WTC11 (cell line): ENCODE measurements around the gene GSTT2B. TPM values are rescaled to one million over a fixed set of nuclear protein-coding genes. Genes with fewer than 3 reads are reported as not detected.
"Not testable (repeated sequence)": the region's sequence is repeated elsewhere in the genome, so short reads cannot be mapped to it uniquely, and the experiment has no call there.

ENCODE experiments used
- ATAC-seq: fragments of 200-7000 bp; cut with Tn5 transposase; 2 replicates; pipeline ENCODE4 v1.10.0; 2021; ENCODE audit warnings: mild to moderate bottlenecking, moderate library complexity
- CTCF ChIA-PET: fragments of 300-600 bp; sonication (Branson Sonifier 250); formaldehyde crosslinking; loops from one replicate; lab custom pipeline; 2021; ENCODE audit warnings: antibody characterized with exemption; lab: Charles Lee
- POLR2A ChIA-PET: fragments of 350-600 bp; sonication (Branson Sonifier 250); formaldehyde crosslinking; loops from one replicate; lab custom pipeline; 2021; ENCODE audit warnings: antibody characterized with exemption; lab: Charles Lee
- DNase-seq: peaks from one replicate; pipeline ENCODE4 v3.0.0; 2021; ENCODE audit warnings: low spot score
- H3K27ac Mint-ChIP-seq: 2 replicates; pipeline ENCODE4 v1.8.0; 2021; ENCODE audit warnings: mixed read lengths
- H3K27me3 Mint-ChIP-seq: 2 replicates; pipeline ENCODE4 v1.8.0; 2021; ENCODE audit warnings: low read depth, mild to moderate bottlenecking, moderate library complexity, mixed read lengths
- H3K36me3 Mint-ChIP-seq: 2 replicates; pipeline ENCODE4 v1.8.0; 2021; ENCODE audit warnings: mixed read lengths
- H3K4me1 Mint-ChIP-seq: 2 replicates; pipeline ENCODE4 v1.8.0; 2022; ENCODE audit warnings: mixed read lengths
- H3K4me3 Mint-ChIP-seq: 2 replicates; pipeline ENCODE4 v1.8.0; 2021; ENCODE audit warnings: mild to moderate bottlenecking, moderate library complexity, mixed read lengths
- H3K9me3 Mint-ChIP-seq: 2 replicates; pipeline ENCODE4 v1.8.0; 2021; ENCODE audit warnings: mixed read lengths
- ATF1 ChIP-seq: sonication (generic); formaldehyde crosslinking; IDR thresholded peaks from 2 replicates; pipeline ENCODE4 v1.8.1; 2023; ENCODE audit warnings: mild to moderate bottlenecking, moderate library complexity, missing genetic modification reagents
- CBFB ChIP-seq: sonication (generic); formaldehyde crosslinking; IDR thresholded peaks from 2 replicates; pipeline ENCODE4 v1.8.1; 2022; ENCODE audit warnings: mild to moderate bottlenecking, low read depth, missing genetic modification reagents
- CREB1 ChIP-seq: sonication (generic); formaldehyde crosslinking; IDR thresholded peaks from 2 replicates; pipeline ENCODE4 v1.8.0; 2023; ENCODE audit warnings: mild to moderate bottlenecking, missing genetic modification reagents
- CREM ChIP-seq: sonication (generic); formaldehyde crosslinking; IDR thresholded peaks from 2 replicates; pipeline ENCODE4 v1.8.1; 2022; ENCODE audit warnings: mild to moderate bottlenecking, missing genetic modification reagents, moderate library complexity
- EMX1 ChIP-seq: fragments of 250-450 bp; sonication (Bioruptor Pico); IDR thresholded peaks from 2 replicates; pipeline ENCODE4 v1.8.0; 2021; ENCODE audit warnings: mild to moderate bottlenecking
- ESRRA ChIP-seq: sonication (generic); formaldehyde crosslinking; IDR thresholded peaks from 2 replicates; pipeline ENCODE4 v1.8.1; 2022; ENCODE audit warnings: mild to moderate bottlenecking, missing genetic modification reagents, borderline replicate concordance
- FOXJ3 ChIP-seq: sonication (generic); formaldehyde crosslinking; IDR thresholded peaks from 2 replicates; pipeline ENCODE4 v1.9.0; 2021; ENCODE audit warnings: missing genetic modification reagents, mild to moderate bottlenecking, borderline replicate concordance
- GRHL2 ChIP-seq: fragments of 250-450 bp; sonication (Bioruptor Pico); IDR thresholded peaks from 2 replicates; pipeline ENCODE4 v1.8.0; 2022; ENCODE audit warnings: mild to moderate bottlenecking, moderate library complexity; ENCODE audit not compliant: insufficient replicate concordance, severe bottlenecking
- IRF2 ChIP-seq: sonication (generic); formaldehyde crosslinking; IDR thresholded peaks from 2 replicates; pipeline ENCODE4 v1.8.0; 2022; ENCODE audit warnings: low read depth, missing genetic modification reagents, borderline replicate concordance
- JUN ChIP-seq: sonication (generic); formaldehyde crosslinking; IDR thresholded peaks from 2 replicates; pipeline ENCODE4 v1.8.0; 2023; ENCODE audit warnings: mild to moderate bottlenecking, missing genetic modification reagents
- NFATC4 ChIP-seq: fragments of 250-450 bp; sonication (Bioruptor Pico); IDR thresholded peaks from 2 replicates; pipeline ENCODE4 v1.9.0; 2021; ENCODE audit warnings: mild to moderate bottlenecking
- NFYB ChIP-seq: sonication (generic); formaldehyde crosslinking; conservative IDR thresholded peaks from 2 replicates; pipeline ENCODE4 v1.8.0; 2022; ENCODE audit warnings: low read depth, missing genetic modification reagents
- OVOL2 ChIP-seq: fragments of 250-450 bp; sonication (Bioruptor Pico); IDR thresholded peaks from 2 replicates; pipeline ENCODE4 v1.9.0; 2021; ENCODE audit warnings: mild to moderate bottlenecking, borderline replicate concordance
- PRRX2 ChIP-seq: fragments of 250-450 bp; sonication (Bioruptor Pico); IDR thresholded peaks from 2 replicates; pipeline ENCODE4 v1.8.0; 2021; ENCODE audit warnings: mild to moderate bottlenecking
- RELA ChIP-seq: sonication (generic); formaldehyde crosslinking; IDR thresholded peaks from 2 replicates; pipeline ENCODE4 v1.8.1; 2022; ENCODE audit warnings: missing genetic modification reagents, mild to moderate bottlenecking, borderline replicate concordance
- TEAD4 ChIP-seq: sonication (generic); formaldehyde crosslinking; IDR thresholded peaks from 2 replicates; pipeline ENCODE4 v1.8.0; 2022; ENCODE audit warnings: mild to moderate bottlenecking, missing genetic modification reagents
- ZNF219 ChIP-seq: sonication (generic); formaldehyde crosslinking; IDR thresholded peaks from 2 replicates; pipeline ENCODE4 v1.8.0; 2023; ENCODE audit warnings: missing genetic modification reagents, mild to moderate bottlenecking, borderline replicate concordance
- ZNF317 ChIP-seq: sonication (generic); formaldehyde crosslinking; IDR thresholded peaks from 2 replicates; pipeline ENCODE4 v1.8.1; 2023; ENCODE audit warnings: low read depth, mild to moderate bottlenecking, moderate library complexity, missing genetic modification reagents, borderline replicate concordance
- total RNA-seq: library from RNA; stranded (reverse); gene quantifications from 3 replicates; pipeline ENCODE4 v1.2.3, GENCODE V29; 2021
- TF ChIP-seq, protein P1 (sequence below): sonication (generic); formaldehyde crosslinking; IDR thresholded peaks from 2 replicates; pipeline ENCODE4 v1.8.0; 2022; ENCODE audit warnings: mild to moderate bottlenecking, missing genetic modification reagents
- TF ChIP-seq, protein P2 (sequence below): sonication (generic); formaldehyde crosslinking; IDR thresholded peaks from 2 replicates; pipeline ENCODE4 v1.8.1; 2023; ENCODE audit warnings: mild to moderate bottlenecking, missing genetic modification reagents, moderate library complexity
- TF ChIP-seq, protein P3 (sequence below): sonication (generic); formaldehyde crosslinking; IDR thresholded peaks from 2 replicates; pipeline ENCODE4 v1.8.1; 2023; ENCODE audit warnings: mild to moderate bottlenecking, moderate library complexity, missing genetic modification reagents
- TF ChIP-seq, protein P4 (sequence below): fragments of 250-450 bp; sonication (Bioruptor Pico); IDR thresholded peaks from 2 replicates; pipeline ENCODE4 v1.8.0; 2021; ENCODE audit warnings: mild to moderate bottlenecking

The GSTT2B gene
- total RNA-seq, 1 experiment from 2014 or later: 16.6 TPM

DNA sequence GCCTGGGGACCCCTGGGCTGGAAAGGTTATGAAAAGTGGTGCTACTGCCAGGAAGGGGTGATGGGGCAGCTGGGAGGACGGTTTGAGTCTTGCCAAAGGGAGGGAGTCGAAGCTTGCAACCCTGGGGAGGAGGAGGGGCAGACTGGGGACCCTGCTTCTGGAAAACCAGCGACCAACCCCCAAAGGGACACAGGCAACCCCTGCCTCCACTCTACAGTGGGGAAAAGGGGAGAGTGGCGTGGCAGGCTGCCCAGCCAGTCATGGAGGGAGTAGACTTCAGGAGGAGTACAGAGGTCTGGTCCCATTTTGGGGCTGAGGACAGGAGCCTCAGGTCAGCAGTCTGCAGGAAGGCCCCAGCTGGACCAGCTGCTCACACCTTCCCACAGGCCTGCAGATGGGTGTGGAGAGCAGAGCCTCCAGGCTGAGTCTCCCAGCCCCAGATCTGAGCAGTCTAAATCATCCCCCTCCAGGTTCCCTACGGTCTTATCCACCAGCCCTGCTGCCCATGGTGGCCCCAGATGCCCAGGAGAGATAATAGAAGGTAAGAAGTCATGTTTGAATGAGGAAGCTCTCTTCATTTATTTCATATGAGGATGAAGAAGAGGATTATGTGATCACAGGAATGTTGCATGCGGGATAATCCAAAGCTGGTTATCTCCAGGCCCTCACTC lies 10.0 kb upstream of the GSTT2B start:
- no peaks in the 10 kb centered on the region for H3K9me3 Mint-ChIP-seq
- peaks cover 26% of the 10 kb centered on the region for H3K36me3 Mint-ChIP-seq
- TF ChIP-seq CREM (CRISPR knock-in tag) (no peak), RELA (CRISPR knock-in tag) (no peak), ESRRA (CRISPR knock-in tag) (no peak), NFYB (CRISPR knock-in tag) (no peak), NFATC4 (CRISPR knock-in tag) (0 out of 2 replicates have a peak, but pooled peaks have one; percentile 7), EMX1 (CRISPR knock-in tag) (0 out of 2 replicates have a peak, but pooled peaks have one; percentile 54)
- TF ChIP-seq, protein P1, sequence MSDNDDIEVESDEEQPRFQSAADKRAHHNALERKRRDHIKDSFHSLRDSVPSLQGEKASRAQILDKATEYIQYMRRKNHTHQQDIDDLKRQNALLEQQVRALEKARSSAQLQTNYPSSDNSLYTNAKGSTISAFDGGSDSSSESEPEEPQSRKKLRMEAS (CRISPR knock-in tag): no peak
- TF ChIP-seq, protein P2, sequence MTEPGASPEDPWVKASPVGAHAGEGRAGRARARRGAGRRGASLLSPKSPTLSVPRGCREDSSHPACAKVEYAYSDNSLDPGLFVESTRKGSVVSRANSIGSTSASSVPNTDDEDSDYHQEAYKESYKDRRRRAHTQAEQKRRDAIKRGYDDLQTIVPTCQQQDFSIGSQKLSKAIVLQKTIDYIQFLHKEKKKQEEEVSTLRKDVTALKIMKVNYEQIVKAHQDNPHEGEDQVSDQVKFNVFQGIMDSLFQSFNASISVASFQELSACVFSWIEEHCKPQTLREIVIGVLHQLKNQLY: no peak
- H3K27me3 Mint-ChIP-seq: no peaks in the 10 kb centered on the region
- H3K4me1 Mint-ChIP-seq: peaks cover 8% of the 10 kb centered on the region
- peak overlapping the region; percentile 11; the same call in 1 of the 2 replicates for H3K27ac Mint-ChIP-seq
- ATAC-seq: no peak
- POLR2A ChIA-PET: interaction anchor here (1.4 kb wide), 1 partner anchor 77 kb away, joined by 3 read pairs; the partner anchor contains the start of gene MIF
- CTCF ChIA-PET: interaction anchor here (0.6 kb wide), 1 partner anchor 186 kb away, joined by 3 read pairs; no protein-coding TSS in a partner anchor
- H3K4me3 Mint-ChIP-seq: no peak overlapping the region
- DNase-seq: no peak

DNA sequence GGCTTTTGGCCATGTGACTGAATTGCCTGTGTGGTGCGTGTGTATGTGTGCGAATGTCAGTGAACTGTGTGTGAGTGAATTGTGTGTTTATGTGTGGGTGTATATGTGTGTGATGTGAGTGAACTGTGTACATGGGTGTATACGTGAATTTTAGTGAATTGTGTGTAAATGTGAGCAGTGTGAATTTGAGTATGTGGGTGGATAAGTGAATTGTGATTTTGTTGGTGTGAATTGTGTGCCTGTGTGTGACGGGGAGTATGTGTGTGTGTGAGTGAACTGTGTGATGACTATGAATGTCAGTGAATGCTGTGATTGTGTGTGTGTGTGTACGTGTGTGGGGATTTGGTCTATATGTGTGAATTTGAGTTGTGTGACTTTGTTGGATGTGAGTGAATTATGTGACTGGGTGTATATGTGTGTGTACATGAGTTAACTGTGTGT lies 9.2 kb upstream of the GSTT2B start:
- DNase-seq (no peak), ATAC-seq (no peak)
- ChIA-PET CTCF (no interaction called here), POLR2A (interaction anchor here (1.4 kb wide), 1 partner anchor 76 kb away, joined by 3 read pairs; the partner anchor contains the start of gene MIF)
- Mint-ChIP-seq H3K4me3 (peak overlapping the region; percentile 2; the same call in 1 of the 2 replicates), H3K36me3 (peaks cover 26% of the 10 kb centered on the region), H3K9me3 (no peaks in the 10 kb centered on the region), H3K4me1 (peaks cover 8% of the 10 kb centered on the region), H3K27me3 (no peaks in the 10 kb centered on the region), H3K27ac (peak overlapping the region; percentile 2)
- TF ChIP-seq JUN (CRISPR knock-in tag) (no peak), ZNF317 (CRISPR knock-in tag) (no peak), CBFB (CRISPR knock-in tag) (no peak)
- TF ChIP-seq, protein P3, sequence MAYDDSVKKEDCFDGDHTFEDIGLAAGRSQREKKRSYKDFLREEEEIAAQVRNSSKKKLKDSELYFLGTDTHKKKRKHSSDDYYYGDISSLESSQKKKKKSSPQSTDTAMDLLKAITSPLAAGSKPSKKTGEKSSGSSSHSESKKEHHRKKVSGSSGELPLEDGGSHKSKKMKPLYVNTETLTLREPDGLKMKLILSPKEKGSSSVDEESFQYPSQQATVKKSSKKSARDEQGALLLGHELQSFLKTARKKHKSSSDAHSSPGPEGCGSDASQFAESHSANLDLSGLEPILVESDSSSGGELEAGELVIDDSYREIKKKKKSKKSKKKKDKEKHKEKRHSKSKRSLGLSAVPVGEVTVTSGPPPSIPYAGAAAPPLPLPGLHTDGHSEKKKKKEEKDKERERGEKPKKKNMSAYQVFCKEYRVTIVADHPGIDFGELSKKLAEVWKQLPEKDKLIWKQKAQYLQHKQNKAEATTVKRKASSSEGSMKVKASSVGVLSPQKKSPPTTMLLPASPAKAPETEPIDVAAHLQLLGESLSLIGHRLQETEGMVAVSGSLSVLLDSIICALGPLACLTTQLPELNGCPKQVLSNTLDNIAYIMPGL (CRISPR knock-in tag): no peak

DNA sequence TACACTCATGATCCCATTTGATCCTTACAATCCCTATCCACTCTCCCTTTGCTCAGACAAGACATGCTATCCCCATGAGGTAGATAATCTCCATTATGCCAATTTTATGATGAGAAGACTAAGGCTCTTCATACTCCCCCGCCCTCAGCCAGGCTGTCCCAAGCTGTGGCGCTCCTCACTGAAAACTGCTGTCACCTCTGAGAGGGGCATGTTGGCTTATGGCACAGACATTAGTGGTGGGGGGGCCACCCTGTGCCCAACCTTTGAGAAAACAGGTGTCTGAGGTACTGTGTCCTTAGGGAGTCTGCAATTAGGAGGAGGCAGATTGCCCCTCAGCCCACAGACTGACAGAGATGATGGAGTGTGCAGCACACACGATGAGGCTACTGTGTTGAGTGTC lies 8.1 kb upstream of the GSTT2B start:
- ChIA-PET CTCF (no interaction called here), POLR2A (no interaction called here)
- Mint-ChIP-seq H3K27ac (no peak overlapping the region), H3K4me3 (peak overlapping the region; percentile 36), H3K4me1 (peaks cover 8% of the 10 kb centered on the region), H3K27me3 (no peaks in the 10 kb centered on the region), H3K36me3 (peaks cover 26% of the 10 kb centered on the region), H3K9me3 (no peaks in the 10 kb centered on the region)
- TF ChIP-seq ZNF219 (CRISPR knock-in tag): no peak
- TF ChIP-seq GRHL2: no peak
- no peak for TF ChIP-seq OVOL2 (CRISPR knock-in tag)
- no peak for TF ChIP-seq ATF1 (CRISPR knock-in tag)
- TF ChIP-seq FOXJ3: no peak
- TF ChIP-seq TEAD4 (CRISPR knock-in tag): no peak
- TF ChIP-seq, protein P4, sequence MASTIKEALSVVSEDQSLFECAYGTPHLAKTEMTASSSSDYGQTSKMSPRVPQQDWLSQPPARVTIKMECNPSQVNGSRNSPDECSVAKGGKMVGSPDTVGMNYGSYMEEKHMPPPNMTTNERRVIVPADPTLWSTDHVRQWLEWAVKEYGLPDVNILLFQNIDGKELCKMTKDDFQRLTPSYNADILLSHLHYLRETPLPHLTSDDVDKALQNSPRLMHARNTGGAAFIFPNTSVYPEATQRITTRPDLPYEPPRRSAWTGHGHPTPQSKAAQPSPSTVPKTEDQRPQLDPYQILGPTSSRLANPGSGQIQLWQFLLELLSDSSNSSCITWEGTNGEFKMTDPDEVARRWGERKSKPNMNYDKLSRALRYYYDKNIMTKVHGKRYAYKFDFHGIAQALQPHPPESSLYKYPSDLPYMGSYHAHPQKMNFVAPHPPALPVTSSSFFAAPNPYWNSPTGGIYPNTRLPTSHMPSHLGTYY (CRISPR knock-in tag): no peak
- TF ChIP-seq CREB1 (CRISPR knock-in tag): no peak
- TF ChIP-seq ESRRA (CRISPR knock-in tag): no peak
- TF ChIP-seq PRRX2: no peak
- TF ChIP-seq IRF2 (CRISPR knock-in tag): no peak
- ATAC-seq (no peak), DNase-seq (no peak)

DNA sequence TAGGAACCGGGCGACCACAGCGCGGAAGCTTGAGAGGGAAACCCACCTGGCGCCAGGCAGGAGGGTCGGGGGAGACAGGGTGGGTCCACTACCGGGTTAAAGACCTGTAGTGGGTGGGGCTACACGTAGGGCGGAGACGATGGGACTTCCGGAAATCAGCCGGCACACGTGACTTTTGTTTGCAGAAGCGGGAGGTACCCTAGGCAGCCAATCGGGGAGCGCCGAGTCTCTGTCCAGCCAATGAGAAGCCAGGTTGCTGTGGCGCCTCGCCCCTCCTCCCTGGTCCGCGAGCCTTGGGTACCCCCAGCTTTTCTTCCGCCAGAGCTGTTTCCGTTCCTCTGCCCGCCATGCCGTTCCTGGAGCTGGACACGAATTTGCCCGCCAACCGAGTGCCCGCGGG lies 5.6 kb upstream of the GSTT2B start, which contains the start of gene DDTL:
Gene DDTL (plus strand): TSS at position 321 of the 400 bp plus-strand sequence. CDS start 27 bp downstream, at position 348.
- H3K9me3 Mint-ChIP-seq, H3K27me3 Mint-ChIP-seq, POLR2A ChIA-PET, CTCF ChIA-PET, H3K4me1 Mint-ChIP-seq, H3K4me3 Mint-ChIP-seq, H3K27ac Mint-ChIP-seq, DNase-seq: not testable (repeated sequence)
- ATAC-seq: peak; percentile 92
- H3K36me3 Mint-ChIP-seq: peaks cover 22% of the 10 kb centered on the region

DNA sequence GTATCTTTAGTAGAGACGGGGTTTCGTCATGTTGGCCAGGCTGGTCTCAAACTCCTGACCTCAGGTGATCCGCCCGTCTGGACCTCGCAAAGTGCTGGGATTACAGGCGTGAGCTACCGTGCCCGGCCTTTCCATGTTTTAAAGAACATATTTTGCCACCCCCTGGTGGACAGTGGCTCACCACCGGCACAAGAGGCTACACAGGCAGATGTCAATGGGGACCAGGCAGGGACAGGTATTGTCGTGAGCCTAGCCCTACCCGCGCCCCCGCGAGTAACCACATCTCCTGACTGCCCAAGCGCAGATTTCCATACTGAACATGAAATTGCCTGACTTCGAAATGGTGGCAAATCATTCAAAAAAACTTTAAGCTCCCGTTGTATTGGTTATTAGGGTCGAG lies 5.1 kb upstream of the GSTT2B start:
- ATAC-seq: peak; percentile 32
- CTCF ChIA-PET, H3K4me3 Mint-ChIP-seq, DNase-seq, H3K27me3 Mint-ChIP-seq, POLR2A ChIA-PET, H3K9me3 Mint-ChIP-seq, H3K27ac Mint-ChIP-seq, H3K4me1 Mint-ChIP-seq: not testable (repeated sequence)
- peaks cover 18% of the 10 kb centered on the region for H3K36me3 Mint-ChIP-seq
